OCI-LY7 (cell line): ENCODE measurements around the gene ZC3H18.

Experiments used
- CTCF ChIP-seq: fragments of 200-600 bp; sonication (generic); conservative IDR thresholded peaks from 2 replicates; pipeline ENCODE4 v1.5.1; 2014; ENCODE audit warnings: mild to moderate bottlenecking, antibody characterized with exemption, low read length, moderate library complexity, mixed read lengths
- EZH2phosphoT487 ChIP-seq: fragments of 200-600 bp; sonication (generic); IDR thresholded peaks from 2 replicates; pipeline ENCODE4 v1.6.1; 2018; ENCODE audit warnings: low read depth, borderline replicate concordance, mild to moderate bottlenecking, mixed run types, antibody characterized with exemption, low read length, moderate library complexity, mixed read lengths

DNA sequence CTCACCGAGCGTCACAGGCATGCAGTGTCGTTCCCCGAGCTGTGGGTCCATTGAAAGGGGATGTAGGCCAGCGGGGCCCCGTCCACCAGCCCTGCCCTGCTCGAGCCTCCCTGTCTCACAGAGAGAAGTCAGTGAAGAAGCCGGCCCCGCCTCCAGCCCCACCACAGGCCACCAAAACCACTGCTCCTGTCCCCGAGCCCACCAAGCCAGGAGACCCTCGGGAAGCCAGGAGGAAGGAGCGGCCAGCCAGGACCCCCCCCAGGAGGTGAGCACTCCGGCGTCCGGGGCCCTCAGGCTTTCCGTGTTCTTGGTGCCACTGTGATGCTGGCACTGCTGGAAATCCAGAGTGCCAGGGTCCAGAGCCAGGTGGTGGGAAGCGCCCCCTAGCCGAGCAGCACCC is 54.3 kb downstream of the ZC3H18 start:
- no peak for TF ChIP-seq CTCF
- TF ChIP-seq EZH2phosphoT487, result no peak
